GM19452 (cell line): ENCODE data around the gene TDG.

Source experiments
- ATAC-seq: cut with Tn5 transposase; IDR thresholded peaks from one replicate; pipeline ENCODE4 v1.9.1; 2021; ENCODE audit not compliant: unreplicated experiment

The TDG gene

DNA sequence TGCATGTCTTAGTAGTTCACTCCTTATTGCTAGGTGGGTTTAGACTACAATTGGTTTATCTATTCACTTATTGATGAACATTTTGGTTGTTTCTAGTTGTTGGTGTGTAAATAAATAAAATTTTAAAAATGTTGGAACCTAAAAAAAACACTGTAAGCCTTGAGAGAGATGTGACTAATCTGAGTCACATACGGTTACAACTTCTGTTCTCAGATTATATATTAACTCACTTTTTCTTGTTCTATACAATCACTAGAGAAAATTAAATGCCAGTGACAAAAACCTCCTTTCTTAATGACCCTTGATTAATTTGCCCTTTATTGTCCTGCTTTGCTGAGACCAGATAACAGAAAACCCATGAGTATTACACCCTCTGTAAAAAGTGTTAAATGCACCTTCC lies 7.1 kb upstream of the TDG start:
- no peak for ATAC-seq

DNA sequence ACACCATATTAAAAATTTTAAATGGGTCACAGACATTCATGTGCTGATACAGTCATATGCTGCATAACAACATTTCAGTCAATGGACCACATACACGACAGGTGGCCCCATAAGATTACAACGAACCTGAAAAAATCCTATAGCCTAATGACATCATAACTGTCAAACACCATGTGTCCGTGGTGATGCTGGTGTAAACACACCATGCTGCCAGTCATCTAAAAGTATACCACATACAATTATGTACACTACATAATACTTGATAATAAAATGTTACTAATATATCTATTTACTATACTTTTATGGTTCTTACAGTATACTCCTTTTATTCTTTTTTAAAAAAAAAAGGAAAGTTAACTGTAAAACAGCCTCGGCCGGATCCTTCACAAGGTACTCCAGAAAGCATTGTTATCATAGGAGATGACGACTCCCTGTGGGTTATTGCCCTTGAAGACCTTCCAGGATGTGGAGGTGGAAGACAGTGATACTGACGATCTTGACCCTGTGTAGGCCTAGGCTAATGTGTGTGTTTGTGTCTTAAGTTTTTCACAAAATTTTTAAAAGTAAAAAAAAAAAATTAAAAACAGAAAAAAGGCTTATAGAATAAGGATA lies 5.0 kb upstream of the TDG start:
- ATAC-seq: no peak

DNA sequence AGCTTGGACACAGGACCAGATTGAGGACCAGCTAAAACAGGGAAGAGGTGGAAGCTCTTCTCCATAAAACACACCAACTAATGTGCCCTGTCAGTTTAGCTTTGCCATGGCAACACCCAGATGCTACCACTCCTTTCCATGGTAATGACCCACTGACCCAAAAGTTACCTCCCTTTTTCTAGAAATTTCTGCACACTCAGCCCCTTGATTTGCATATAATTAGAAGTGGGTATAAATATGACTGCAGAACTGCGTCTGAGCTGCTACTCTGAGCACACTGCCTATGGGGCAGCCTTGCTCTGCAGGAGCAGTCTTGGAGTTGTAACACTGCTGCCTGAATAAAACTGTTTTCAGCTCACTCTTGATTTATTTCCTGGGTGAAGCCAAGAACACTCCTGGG lies 3.2 kb upstream of the TDG start:
- no peak for ATAC-seq

DNA sequence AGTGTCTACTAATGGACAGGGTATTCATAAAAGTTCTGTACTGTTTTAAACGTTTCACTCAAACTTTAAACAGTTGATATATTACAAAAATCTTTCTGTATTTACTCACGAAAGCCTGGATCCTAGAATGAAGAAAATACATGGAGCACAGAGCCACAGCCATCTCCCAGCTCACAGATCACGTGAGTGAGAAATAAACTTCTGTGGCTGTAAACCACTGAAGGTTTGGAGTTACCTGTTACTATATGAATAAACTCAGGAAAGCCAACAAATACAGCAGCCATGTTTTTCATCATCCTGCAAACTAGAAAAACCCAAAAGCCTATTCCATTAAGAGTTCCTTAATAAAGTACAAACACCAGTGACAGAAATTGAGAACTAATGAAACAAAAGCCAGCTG lies 867 bp upstream of the TDG start:
- ATAC-seq: no peak

DNA sequence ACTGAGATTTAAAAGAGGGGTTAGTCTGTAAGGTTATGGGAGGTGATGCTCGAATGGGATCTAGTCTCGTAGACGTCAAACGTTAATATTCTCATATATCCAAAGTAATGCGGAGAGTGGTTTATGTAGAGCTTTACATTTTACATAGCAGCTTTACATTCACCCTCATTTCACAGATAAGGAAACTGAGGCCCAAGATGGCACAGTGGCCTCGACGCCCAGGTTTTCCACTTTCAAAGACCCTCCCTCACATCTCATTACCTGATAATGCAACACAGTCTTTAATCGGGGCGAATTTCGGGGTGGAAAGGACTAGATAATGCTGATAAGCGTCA lies 450 bp upstream of the TDG start:
- no peak for ATAC-seq

DNA sequence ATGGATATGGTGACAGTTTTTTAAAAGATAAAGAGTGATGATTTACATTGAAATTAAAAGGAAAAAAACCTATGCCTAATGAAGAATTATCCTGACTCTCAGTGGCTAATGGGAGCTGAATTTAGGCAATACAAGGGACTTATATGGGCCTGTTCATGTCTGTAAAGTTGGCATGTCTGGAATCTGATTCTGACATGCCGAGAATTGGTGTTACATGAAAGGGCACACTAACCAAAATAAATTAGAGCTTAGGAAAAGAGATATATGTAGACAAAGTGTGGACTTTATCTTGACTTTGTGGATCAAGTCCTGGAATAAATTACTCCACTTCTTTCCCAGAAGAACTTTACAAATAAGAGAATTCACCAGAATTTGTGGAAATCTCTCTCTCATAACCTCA lies 1.1 kb downstream of the TDG start:
- no peak for ATAC-seq

DNA sequence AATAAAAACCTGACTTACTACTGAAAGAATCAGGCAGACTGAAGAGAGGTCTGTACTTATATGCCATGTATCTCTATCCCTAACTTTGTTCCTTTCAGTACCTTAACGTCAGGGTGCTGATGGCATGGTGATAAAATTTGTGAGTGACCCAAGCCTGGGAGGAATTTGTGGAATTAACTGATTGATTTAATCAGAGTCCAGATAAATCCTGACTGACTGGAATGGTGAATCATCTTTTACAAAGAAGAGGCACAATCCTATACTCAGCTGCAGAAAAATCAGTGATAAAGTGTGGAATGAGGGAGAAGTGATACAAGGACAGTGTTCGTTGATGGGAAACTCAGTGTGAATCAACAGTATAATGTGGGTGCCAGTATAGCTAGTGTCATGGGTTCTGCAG lies 3.7 kb downstream of the TDG start:
- ATAC-seq: no peak

DNA sequence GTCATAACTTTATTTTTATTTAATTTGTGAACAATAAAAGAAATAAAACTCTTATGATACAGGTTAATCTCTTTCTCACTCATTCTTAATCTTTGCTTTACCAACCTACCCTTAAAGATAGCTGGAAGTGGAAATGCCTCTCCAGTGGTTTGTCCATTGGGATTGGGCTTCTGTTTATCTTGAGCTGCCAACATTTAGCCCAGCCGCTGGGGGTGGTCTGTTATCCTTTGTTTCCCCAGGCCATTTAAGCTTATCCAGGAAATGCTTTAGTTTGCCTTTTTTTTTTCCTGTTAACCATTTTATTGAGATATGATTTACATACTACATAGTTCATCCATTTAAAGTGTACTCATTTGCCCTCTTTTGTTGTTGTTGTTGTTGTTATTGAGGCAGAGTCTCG lies 8.2 kb downstream of the TDG start:
- ATAC-seq: no peak

DNA sequence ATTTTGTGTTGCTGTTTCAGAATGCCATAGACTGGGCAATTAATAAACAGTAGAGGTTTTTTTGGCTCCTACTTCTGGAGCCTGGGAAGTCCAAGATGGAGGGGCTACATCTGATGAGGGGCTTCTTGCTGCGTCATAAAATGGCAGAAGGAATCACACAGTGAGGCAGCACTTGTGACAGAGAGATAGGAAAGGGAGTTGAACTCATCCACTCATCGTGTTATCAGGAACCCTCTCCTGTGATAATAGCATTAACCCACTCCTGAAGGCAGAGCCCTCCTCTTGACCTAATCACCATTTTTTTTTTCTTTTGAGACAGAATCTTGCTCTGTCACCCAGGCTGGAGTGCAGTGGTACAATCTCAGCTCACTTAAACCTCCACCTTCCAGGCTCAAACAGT lies 9.7 kb downstream of the TDG start:
- no peak for ATAC-seq

DNA sequence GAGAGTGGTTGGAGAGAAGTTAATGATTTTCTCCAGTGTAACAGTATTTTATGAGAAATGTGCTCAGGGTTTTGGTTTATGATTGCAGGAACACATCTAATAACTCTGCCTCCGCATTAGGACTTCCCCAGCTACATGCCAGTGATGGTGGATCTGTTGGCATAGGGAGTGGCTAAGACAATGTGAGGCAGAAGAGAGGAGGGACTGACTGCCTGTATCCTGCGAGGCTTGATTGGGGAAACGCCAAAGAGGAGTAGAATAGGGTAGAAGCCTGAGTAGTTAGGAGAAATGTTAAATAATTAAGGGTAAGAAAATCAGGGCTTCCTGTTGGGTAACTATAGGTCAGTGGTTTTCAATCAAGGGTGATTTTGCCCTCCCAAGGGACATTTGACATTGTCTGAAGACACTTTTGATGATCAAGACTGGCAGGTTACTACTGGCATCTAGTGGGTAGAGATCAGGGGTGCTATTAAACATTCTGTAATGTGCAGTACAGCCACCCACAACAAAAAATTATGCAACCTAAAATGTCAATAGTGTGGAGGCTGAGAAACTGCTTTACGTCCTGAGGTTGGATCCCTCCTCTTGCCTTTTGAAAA lies 12.8 kb downstream of the TDG start:
- no peak for ATAC-seq

DNA sequence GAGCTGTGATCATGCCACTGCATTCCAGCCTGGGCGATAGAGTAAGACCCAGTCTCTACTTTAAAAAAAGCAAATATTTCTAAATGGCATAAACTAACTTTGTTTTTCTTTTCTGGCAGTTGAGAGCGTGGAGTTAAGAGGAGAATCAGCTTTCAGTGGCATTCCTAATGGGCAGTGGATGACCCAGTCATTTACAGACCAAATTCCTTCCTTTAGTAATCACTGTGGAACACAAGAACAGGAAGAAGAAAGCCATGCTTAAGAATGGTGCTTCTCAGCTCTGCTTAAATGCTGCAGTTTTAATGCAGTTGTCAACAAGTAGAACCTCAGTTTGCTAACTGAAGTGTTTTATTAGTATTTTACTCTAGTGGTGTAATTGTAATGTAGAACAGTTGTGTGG lies 21.2 kb downstream of the TDG start:
- no peak for ATAC-seq

DNA sequence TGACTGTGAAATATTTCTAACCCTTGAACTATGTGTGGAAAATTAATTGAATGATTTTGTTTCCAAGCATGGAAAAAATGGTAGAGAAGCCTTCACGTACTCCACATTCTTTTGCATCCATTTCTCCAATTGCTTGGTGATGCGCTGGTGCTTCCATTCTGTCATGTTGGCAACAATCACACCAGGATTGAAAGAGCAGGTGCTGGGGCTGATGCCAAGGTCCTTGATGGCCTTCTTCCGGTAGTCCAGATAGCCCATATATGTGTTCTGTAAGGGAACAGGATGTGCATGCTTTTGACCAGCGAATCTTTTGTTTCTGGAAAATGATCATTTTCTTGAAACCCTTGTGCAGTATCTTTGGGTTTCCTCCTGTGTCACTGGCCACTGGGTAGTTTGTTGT lies 28.6 kb downstream of the TDG start:
- ATAC-seq: no peak

DNA sequence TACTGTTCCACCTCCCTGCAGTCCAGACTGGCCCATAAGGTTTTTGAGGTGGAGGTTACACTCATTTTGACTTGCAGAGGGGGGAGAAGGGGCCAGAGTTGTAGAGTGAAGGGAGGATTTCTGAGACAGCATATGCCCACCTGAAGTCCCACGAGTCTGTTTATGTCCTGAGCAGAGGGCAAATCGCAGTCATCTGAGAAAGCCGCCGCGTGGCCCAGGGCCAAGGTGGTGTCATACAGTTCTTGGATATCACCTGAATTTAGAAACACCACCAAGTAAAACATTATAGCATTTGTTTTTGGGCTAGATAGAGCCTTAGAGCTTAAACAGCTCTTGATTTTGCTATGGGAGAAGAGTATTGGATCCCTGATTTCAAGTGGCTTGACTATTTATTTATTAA lies 30.9 kb downstream of the TDG start:
- ATAC-seq: no peak

DNA sequence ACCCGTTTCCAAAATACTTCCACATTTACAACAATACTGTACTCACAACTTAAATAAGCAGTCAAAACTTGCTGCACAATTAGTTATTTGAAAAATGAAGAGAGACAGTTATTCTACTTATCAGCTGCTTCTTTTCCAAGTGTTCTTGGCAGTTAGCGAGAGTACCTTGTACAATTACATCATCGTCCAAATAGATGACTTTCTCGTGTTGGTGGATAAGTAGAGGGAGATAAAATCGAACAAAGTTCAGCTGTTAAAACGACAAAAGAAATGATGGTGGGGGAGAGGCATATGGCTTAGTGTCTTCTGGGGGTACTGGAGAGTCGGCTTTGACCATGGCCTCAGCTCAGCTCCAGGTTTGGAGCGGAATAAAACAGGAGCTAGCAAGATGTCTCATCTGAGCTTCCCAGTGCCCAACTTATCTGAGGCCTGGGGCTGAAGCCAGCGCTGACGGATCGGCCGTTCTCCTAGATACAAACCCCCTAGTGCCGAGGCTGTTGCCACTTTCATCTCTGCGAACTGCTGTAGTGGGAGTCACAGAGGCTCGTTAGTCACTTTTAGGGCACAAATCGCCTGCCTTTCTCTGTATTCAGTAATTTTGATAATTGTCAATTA lies 31.7 kb downstream of the TDG start:
- no peak for ATAC-seq

DNA sequence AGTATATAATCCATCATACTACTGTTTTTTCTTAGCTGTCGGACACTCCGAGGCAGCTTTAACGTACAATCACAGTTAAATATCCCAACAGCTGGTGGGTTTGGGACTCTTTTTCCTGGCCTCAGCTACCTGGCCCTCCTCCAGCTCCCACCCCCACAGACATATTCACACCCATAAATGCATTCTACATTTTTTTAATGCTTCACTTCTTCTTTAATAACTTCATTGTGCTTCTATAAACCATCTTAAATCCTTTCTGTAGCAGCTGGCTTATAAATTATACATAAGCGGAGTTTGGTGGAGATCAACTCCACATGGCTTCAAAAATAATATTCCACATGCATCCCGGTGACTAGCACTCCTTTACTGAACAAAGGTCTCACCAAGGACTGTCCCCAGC lies 33.3 kb downstream of the TDG start:
- ATAC-seq: no peak

DNA sequence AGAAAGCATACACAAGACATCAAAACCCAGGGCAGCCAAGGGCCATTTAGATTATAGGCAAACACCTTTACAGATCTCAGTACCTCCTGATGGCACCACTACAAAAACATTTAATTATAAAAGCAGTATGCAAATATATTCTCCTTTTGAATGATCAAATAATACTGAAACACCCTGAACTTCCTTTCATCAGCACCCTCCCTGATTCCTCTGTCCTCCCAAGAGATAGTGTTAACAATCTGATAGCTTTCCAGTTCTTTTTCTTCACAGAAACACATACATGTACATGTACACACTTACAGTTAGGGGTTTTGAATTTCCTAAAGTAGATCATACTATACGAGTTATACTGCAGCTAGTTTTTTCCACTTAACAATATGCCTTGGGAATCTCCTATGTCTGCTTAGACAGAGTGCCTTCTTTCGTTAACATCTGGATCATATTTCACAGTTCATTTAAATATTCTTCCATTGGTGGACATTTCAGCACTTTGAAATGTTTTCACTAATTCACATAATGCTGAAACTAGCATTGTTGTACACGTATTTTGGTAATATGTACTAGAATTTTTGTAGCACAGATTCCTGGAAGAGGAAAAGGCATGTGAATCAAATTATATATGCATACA lies 35.2 kb downstream of the TDG start:
- ATAC-seq: no peak

DNA sequence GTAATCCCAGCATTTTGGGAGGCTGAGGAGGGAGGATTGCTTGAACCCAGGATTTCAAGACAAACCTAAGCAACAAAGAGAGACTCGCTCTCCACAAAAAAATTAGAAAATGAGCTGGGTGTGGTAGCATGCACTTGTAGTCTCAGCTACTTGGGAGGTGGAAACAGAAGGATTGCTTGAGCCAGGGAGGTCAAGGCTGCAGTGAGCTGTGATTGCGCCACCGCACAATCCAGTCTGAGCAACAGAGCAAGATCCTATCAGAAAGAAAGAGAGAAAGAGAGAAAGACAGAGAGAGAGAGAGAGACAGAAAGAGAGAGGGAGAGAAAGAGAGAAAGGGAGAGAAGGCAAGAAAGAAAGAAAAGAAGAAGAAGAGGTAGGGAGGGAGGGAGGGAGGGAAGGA lies 37.0 kb downstream of the TDG start:
- no peak for ATAC-seq

DNA sequence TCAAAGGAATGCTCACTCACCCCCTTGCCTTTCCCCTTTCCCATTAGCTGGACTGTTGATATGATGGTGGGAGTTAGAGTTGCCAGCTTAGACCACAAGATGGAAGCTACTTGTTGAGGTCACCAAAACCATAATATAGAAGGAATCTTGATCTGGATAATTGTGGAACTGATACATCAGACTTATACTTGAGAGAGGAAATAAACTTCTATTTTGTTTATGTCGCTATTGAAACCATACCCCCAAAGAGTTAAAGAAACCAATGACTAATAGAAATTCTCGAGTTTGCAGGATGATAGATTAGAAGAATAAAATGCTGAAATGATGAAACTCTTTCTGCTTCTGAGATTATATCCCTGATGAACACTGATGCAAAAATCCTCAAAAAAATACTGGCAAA lies 37.9 kb downstream of the TDG start:
- ATAC-seq: no peak

DNA sequence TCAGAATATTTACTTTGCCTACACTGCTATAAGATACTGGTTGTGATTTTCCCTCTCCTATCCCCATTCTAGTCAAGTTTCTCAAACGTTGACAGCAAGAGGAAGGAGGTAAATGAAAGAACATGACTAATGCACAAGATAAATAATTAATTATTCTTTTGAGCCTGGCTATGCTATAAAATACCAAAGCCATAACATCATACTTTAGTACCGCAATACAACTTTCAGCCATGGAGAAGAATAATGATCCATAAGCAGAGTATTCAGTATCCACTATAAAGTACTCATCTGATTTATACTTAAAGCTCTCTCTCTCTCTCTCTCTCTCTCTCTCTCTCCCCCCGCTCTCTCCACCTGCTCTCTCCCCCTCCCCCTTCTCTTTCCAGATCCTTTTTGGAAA lies 41.3 kb downstream of the TDG start:
- no peak for ATAC-seq

DNA sequence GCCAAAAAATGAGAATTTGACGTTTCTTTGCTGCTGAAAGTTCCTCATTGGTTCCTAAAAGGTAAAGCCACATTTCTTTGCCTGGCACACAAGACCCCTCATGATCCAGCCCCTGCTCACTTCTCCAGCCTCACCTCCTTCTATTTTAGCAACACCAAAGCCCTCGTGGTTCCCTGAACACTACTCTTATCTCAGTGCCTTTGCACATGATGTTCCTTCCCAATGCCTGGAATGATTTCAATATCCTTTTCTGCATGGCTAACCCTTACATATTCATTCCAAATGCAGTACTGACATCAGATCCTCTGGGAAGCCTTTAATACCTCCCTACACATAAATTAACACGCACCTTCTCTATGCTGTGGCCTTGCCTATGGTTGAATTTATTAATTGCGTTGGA lies 44.4 kb downstream of the TDG start:
- no peak for ATAC-seq

DNA sequence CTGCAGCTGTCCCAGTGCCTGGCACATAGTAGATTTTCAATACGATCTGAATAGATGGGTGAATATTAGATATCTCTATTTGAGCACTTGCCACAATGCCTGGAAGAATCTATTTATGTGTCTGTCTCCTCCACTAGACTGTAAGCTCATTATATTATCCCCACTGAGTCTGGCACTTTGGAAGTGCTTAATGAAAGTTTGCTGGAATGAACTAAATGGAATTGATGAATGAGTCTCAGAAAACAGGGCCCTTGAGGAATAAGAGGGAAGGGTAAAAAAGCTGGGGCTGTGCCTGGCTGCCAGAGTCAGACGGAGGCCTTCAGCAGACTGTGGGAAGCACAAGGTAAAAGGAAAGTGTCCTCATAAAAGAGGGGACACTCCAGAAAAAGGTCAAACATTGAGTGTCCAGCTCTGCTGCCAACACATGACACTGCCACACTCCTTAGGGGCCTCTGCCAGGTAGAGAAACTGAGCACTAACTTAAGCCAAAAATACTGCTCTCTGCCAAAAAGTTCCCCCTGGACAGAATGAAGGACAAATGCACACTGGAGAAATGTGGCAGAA lies 45.0 kb downstream of the TDG start:
- ATAC-seq: no peak

DNA sequence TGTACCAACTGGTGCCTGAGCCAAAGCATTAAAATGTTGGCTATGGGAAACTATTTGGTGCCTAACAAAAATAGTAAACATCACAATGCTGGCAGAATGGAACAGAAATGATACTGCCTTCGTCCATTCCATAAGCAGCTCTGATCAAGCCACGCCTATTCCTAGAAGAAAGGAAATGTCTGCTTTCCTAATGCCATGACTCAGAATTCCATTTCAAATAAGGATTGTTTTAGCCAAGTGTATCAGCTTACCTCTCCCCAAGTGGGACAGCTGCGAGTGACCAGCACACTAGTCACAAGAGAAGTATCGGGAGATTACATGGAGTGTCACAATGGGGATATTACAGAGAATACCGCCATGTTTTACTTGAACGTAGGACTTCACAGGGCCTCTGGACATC lies 45.6 kb downstream of the TDG start:
- no peak for ATAC-seq
